Measurements from ENCODE around the gene PDZD4.

Gene PDZD4

DNA sequence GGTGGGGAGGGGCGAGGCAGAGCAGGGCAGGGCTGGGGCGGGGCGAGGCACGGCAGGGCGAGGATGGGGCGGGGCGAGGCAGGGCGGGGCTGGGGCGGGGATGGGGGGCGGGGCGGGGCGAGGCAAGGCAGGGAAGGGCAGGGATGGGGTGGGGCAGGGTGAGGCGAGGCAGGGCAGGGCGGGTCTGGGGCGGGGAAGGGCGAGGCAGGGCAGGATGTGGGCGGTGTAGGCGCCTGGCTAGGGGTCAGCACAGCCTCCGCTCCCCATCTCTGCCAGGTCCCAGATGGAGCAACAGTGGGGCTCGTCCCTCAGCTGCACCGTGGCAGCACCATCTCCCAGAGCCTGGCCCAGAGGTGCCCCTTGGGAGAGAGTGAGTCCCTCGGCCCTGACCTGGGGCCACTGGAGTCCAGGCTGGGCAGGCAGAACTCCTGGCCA is 53.7 kb downstream of the PDZD4 start:
- Histone ChIP-seq H3K36me3 (replicated peaks) (no peaks in the 10 kb centered on the region), H3K4me1 (peaks cover 4% of the 10 kb centered on the region), H3K9me3 (no peaks in the 10 kb centered on the region), H3K4me3 (no peak overlapping the region), H3K27me3 (ENCODE audit: low read depth) (no peaks in the 10 kb centered on the region)
- peak; percentile 25 to 74 for DNase-seq (ENCODE audit: low spot score in 2 of 2)
- in situ Hi-C loops (cut with MboI; ENCODE audit: low sequenced_read_pairs): no loop called here

DNA sequence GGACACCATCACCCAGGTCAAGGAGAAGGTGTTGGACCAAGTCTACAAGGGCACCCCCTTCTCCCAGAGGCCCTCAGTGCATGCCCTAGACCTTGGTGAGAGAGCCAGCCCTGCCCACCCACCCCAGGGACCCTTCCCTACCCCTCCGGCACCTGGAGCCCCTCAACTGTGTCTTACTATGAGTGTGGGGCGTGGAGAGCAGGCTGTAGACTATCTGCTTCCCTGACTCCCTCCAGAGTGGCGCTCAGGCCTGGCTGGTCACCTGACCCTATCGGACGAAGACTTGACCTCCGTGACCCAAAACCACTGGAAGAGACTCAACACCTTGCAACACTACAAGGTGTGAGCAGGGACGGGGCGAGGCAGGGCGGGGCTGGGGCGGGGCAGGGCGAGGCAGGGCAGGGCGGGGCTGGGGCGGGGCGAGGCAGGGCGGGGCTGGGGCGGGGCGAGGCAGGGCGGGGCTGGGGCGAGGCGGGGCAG is 54.2 kb downstream of the PDZD4 start:
- in situ Hi-C loops (cut with MboI; ENCODE audit: low sequenced_read_pairs): no loop called here
- no peaks in the 10 kb centered on the region for H3K27me3 ChIP-seq (ENCODE audit: low read depth)
- no peak for DNase-seq (ENCODE audit: low spot score in 2 of 2)
- no peaks in the 10 kb centered on the region for H3K9me3 ChIP-seq
- H3K4me3 ChIP-seq: no peak overlapping the region
- H3K4me1 ChIP-seq: peaks cover 4% of the 10 kb centered on the region
- no peaks in the 10 kb centered on the region for H3K36me3 ChIP-seq (replicated peaks)

DNA sequence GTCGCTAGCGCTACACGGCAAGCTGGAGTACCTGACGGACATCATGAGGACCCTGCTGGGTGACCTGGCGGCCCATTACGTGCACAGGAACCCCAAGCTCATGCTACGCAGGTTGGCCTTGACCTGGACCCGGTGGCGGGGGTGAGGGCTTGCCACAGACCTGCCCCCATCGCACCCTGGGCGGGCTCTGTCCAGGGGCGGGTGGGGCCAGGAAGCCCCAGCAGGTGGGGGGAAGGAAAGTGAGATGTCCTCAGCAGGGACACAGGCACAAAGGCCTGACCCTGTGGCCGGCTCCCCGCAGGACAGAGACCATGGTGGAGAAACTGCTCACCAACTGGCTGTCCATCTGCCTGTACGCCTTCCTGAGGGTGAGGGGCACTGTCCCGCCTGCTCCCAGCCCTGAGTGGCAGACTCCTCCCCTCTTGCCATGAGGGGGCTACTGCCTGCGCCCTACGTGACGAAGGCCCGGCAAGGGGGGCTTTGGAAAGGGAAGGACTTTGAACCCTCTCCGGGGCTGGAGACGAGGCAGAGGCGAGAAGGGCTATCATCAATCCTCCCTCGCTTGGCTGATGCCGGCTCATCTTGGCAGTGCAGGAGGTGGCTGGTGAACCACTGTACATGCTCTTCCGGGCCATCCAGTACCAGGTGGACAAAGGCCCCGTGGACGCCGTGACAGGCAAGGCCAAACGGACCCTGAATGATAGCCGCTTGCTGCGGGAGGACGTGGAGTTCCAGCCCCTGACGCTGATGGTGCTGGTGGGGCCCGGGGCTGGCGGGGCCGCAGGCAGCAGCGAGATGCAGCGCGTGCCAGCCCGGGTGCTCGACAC is 54.8 kb downstream of the PDZD4 start:
- DNase-seq (ENCODE audit: low spot score in 2 of 2): no peak
- no peaks in the 10 kb centered on the region for H3K27me3 ChIP-seq (ENCODE audit: low read depth)
- peaks cover 4% of the 10 kb centered on the region for H3K4me1 ChIP-seq
- in situ Hi-C loops (cut with MboI; ENCODE audit: low sequenced_read_pairs): no loop called here
- H3K36me3 ChIP-seq (replicated peaks): no peaks in the 10 kb centered on the region
- no peaks in the 10 kb centered on the region for H3K9me3 ChIP-seq
- H3K4me3 ChIP-seq: no peak overlapping the region

DNA sequence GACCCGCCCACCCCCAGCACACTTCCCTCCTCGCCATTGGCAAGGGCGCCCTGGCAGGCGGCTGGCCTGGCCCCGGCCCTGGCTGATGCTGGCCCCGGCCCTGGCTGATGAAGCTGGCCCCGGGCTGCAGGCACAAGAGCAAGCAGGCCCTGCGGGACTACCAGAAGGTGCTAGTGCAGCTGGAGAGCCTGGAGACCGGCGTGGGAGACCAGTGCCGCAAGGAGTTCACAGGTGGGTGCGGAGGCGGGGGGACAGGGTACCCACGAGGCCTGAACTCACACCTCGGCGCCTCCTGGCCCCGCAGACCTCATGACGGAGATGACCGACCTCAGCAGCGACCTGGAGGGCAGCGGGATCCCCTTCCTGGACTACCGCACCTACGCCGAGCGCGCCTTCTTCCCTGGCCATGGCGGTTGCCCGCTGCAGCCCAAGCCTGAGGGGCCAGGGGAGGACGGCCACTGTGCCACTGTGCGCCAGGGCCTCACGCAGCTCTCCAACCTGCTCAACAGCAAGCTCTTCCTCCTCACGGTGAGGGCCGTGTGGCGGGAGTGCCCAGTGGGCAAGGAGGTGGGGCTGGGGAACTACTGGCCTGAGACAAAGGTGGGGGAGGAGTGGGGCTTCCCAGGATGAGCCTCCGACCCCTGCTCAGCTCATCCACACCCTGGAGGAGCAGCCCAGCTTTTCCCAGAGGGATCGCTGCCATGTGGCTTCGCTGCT is 55.6 kb downstream of the PDZD4 start:
- Histone ChIP-seq H3K4me1 (peaks cover 4% of the 10 kb centered on the region), H3K4me3 (no peak overlapping the region), H3K27me3 (ENCODE audit: low read depth) (no peaks in the 10 kb centered on the region), H3K9me3 (no peaks in the 10 kb centered on the region), H3K36me3 (replicated peaks) (no peaks in the 10 kb centered on the region)
- no peak for DNase-seq (ENCODE audit: low spot score in 2 of 2)
- in situ Hi-C loops (cut with MboI; ENCODE audit: low sequenced_read_pairs): no loop called here

DNA sequence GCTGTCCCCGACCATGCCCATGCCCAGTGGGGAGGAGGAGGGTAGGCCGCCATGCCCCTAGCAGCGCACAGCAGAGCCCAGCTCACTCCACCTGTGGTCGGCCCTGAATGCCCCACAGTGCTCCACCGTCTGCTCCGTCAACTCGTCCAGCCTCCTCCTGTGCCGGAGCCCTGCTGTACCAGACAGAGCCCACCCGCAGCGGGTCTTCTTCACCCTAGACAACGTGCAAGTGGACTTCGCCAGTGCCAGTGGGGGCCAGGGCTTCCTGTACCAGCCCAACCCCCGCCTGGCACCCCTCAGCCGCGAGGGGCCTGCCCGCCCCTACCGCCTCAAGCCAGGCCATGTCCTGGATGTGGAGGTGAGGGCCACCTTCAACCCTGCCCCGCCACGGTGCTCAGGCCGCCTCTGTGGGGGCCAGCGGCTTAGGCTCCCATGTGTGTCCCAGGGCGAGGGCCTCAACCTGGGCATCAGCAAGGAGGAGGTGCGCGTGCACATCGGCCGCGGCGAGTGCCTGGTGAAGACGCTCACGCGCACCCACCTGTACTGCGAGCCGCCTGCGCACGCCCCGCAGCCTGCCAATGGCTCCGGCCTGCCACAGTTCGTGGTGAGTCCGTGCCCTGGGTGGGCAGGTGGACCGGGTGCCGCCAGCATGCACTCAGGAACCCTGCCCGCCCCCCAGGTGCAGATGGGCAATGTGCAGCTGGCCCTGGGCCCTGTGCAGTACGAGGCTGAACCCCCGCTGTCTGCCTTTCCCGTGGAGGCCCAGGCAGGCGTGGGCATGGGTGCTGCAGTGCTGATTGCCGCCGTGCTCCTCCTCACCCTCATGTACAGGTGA is 56.4 kb downstream of the PDZD4 start:
- H3K4me1 ChIP-seq: peaks cover 4% of the 10 kb centered on the region
- no peak for DNase-seq (ENCODE audit: low spot score in 2 of 2)
- in situ Hi-C loops (cut with MboI; ENCODE audit: low sequenced_read_pairs): no loop called here
- no peaks in the 10 kb centered on the region for H3K36me3 ChIP-seq (replicated peaks)
- H3K4me3 ChIP-seq: no peak overlapping the region
- no peaks in the 10 kb centered on the region for H3K9me3 ChIP-seq
- no peaks in the 10 kb centered on the region for H3K27me3 ChIP-seq (ENCODE audit: low read depth)

DNA sequence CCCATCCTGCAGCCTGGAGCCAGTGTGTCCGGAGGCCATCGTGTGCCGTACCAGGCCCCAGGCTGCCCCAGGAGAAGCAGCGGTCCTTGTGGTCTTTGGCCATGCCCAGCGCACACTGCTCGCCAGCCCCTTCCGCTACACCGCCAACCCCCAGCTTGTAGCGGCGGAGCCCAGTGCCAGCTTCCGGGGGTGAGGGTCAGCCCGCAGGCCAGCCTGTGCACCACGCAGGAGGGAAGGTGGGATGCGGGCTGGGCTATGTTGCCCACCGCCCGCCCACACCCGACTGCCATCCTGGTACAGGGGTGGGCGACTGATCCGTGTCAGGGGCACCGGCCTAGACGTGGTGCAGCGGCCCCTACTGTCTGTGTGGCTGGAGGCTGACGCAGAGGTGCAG is 57.1 kb downstream of the PDZD4 start:
- no peak for DNase-seq (ENCODE audit: low spot score in 2 of 2)
- H3K27me3 ChIP-seq (ENCODE audit: low read depth): no peaks in the 10 kb centered on the region
- no peaks in the 10 kb centered on the region for H3K36me3 ChIP-seq (replicated peaks)
- H3K9me3 ChIP-seq: no peaks in the 10 kb centered on the region
- H3K4me1 ChIP-seq: peaks cover 4% of the 10 kb centered on the region
- H3K4me3 ChIP-seq: no peak overlapping the region
- in situ Hi-C loops (cut with MboI; ENCODE audit: low sequenced_read_pairs): no loop called here

DNA sequence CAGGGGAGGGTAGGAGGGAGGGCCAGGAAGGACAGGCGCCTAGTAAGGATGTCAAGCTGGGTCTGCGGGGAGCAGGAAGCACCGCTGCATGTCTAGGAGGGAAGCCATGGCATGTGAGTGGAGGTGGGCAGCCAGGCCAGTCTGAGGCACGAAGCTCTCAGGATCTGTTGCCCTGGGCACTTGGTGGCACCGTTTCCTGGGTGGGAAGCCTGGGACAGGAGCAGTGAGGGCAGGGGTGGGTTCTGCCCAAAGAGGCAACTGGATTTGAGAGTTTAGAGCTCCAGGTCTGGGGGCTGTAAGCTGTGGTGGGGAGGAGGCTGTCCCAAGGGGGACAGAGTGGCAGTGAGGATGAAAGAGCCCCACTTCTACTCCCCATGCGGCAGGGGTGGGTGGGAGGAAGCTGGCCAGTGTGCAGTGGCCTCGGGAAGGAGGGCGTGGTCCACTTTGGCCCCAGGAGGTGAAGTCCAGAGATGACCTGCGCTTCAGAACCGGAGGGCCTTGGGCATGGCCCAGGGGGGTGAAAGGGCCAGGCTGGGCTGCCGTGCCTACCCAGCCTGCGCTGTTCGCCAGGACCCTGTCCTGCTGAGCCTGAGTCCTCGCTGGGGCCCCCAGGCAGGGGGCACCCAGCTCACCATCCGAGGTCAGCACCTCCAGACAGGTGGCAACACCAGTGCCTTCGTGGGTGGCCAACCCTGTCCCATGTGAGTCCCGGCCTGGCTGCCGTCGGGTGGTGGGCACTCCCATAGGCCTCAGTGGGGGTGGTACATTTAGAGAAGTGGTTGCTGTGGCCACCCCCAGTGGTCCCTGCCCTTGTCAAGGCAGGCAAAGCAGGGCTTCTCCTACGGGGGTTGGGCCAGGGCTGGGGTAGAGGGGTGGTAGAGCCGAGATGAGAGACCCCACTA is 57.8 kb downstream of the PDZD4 start:
- no peak overlapping the region for H3K4me3 ChIP-seq
- no peaks in the 10 kb centered on the region for H3K36me3 ChIP-seq (replicated peaks)
- in situ Hi-C loops (cut with MboI; ENCODE audit: low sequenced_read_pairs): no loop called here
- H3K4me1 ChIP-seq: peaks cover 4% of the 10 kb centered on the region
- no peaks in the 10 kb centered on the region for H3K27me3 ChIP-seq (ENCODE audit: low read depth)
- DNase-seq (ENCODE audit: low spot score in 2 of 2): peak in 1 of 2 experiments; percentile 8
- no peaks in the 10 kb centered on the region for H3K9me3 ChIP-seq

DNA sequence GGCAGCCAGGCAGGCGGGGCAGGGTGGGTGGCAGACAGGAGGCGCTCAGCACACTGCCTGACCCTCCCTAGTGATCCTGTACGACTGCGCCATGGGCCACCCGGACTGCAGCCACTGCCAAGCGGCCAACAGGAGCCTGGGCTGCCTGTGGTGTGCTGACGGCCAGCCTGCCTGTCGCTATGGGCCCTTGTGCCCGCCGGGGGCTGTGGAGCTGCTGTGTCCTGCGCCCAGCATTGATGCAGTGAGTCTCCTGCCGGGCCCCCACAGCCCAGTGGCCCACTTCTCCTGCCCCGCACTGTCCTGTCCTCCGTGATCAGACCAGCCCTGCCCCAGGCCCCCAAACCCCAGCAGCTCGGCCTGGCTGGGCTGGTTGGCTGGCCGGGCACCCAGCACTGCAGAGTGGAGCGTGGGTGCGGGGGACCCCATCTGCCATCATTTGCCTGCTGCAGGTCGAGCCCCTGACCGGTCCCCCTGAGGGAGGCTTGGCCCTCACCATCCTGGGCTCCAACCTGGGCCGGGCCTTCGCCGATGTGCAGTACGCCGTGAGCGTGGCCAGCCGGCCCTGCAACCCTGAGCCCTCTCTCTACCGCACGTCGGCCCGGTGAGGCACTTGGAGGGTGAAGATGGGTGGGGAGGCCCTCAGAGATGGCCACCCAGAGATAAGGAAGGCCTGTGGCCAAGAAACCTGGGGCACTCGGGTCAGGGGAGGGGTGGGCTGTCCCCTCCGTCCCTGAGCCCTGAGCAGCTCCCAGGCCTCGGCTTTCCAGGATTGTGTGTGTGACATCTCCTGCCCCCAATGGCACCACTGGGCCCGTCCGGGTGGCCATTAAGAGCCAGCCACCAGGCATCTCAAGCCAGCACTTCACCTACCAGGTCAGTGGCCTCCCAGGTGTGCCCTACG is 58.7 kb downstream of the PDZD4 start:
- no peaks in the 10 kb centered on the region for H3K9me3 ChIP-seq
- H3K4me1 ChIP-seq: peaks cover under 1% of the 10 kb centered on the region
- H3K36me3 ChIP-seq (replicated peaks): no peaks in the 10 kb centered on the region
- peak in 1 of 2 experiments; percentile 7 for DNase-seq (ENCODE audit: low spot score in 2 of 2)
- in situ Hi-C loops (cut with MboI; ENCODE audit: low sequenced_read_pairs): no loop called here
- H3K4me3 ChIP-seq: no peak overlapping the region
- H3K27me3 ChIP-seq (ENCODE audit: low read depth): no peaks in the 10 kb centered on the region

DNA sequence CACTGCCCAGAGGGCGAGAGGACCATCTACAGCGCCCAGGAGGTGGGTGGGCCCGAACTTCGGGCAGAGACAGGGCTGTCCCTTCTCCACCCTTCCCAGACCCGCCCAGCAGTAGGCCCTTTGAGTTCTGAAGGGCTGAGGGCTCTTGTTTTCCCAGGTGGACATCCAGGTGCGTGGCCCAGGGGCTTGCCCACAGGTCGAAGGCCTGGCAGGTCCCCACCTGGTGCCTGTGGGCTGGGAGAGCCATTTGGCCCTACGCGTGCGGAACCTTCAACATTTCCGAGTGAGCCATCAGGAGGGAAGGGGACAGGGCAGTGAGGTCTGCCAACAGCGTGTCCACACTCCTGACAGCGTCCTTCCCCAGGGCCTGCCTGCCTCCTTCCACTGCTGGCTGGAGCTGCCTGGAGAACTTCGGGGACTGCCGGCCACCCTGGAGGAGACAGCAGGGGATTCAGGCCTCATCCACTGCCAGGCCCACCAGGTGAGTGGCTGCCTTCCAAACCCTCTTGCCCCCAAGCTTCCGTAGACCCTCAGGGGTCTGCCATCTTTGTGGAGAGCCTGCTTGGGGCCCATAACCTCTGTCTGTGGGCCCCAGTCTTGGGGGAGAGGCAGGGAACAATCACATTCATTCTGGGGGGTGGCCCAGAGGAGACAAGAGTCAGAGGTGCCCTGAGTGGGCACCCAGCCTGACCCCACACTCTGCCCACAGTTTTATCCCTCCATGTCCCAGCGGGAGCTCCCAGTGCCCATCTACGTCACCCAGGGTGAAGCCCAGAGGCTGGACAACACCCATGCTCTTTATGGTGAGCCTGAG is 59.5 kb downstream of the PDZD4 start:
- in situ Hi-C loops (cut with MboI; ENCODE audit: low sequenced_read_pairs): no loop called here
- H3K27me3 ChIP-seq (ENCODE audit: low read depth): no peaks in the 10 kb centered on the region
- no peak overlapping the region for H3K4me3 ChIP-seq
- H3K4me1 ChIP-seq: no peaks in the 10 kb centered on the region
- no peaks in the 10 kb centered on the region for H3K9me3 ChIP-seq
- H3K36me3 ChIP-seq (replicated peaks): no peaks in the 10 kb centered on the region
- no peak for DNase-seq (ENCODE audit: low spot score in 2 of 2)

DNA sequence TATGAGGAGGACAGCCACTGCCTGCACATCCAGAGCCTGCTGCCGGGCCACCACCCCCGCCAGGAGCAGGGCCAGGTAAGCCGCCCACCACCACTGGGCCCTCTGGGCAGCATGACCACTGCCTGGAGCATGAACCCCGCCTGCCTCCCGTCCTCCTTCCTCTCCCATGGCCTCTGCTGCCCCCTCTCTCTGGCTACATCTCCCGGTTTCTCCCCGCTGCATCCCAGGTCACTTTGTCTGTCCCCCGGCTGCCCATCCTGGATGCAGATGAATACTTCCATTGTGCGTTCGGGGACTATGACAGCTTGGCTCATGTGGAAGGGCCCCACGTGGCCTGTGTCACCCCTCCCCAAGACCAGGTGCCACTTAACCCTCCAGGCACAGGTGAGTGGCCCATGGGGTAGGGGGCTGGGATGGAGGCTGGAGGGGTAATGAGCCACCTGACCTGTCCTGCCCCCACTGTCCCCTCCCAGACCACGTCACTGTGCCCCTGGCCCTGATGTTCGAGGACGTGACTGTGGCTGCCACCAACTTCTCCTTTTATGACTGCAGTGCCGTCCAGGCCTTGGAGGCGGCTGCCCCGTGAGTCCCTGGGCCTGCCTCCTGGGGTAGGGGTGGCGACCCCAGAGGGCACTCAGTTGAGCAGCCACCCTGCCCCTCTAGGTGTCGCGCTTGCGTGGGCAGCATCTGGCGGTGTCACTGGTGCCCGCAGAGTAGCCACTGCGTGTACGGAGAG is 60.3 kb downstream of the PDZD4 start:
- in situ Hi-C loops (cut with MboI; ENCODE audit: low sequenced_read_pairs): no loop called here
- no peaks in the 10 kb centered on the region for H3K4me1 ChIP-seq
- peak in 1 of 2 experiments; percentile 7 for DNase-seq (ENCODE audit: low spot score in 2 of 2)

DNA sequence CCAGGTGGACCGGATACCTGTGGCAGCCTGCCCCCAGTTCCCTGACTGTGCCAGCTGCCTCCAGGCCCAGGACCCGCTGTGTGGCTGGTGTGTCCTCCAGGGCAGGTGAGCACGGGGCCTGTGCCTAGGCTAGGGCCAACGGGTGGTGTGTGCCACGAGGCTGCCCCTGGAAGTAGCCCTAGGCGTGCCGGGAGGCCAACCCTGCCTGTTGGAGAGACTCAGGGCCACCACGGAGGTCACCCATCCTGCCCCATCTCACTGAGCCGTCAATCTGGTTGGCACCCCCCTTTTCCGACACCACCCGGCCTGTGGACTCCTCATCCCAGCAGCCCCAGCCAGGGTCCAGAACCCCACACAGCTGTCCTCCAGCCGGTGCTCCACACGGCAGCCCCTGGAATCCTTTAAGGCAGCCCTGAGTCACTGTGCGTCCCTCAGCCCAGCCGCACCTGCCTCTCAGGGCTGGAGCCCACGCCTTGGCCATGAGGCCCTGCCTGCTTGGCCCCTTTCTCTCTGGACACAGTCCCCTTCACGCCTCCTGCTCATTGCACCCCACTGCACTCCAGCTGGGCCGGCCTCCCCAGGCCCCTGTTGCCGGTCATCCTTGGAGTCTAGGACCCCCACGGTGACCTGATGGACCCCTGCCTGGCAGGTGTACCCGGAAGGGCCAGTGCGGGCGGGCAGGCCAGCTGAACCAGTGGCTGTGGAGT is 61.0 kb downstream of the PDZD4 start:
- Histone ChIP-seq H3K4me1 (no peaks in the 10 kb centered on the region), H3K36me3 (replicated peaks) (no peaks in the 10 kb centered on the region), H3K4me3 (no peak overlapping the region), H3K9me3 (no peaks in the 10 kb centered on the region), H3K27me3 (ENCODE audit: low read depth) (no peaks in the 10 kb centered on the region)
- DNase-seq (ENCODE audit: low spot score in 2 of 2): peak in 1 of 2 experiments; percentile 7
- in situ Hi-C loops (cut with MboI; ENCODE audit: low sequenced_read_pairs): no loop called here

More for the DNA sequence above, 60.3 kb downstream of the PDZD4 start:
- Histone ChIP-seq H3K4me3 (no peak overlapping the region), H3K9me3 (no peaks in the 10 kb centered on the region), H3K27me3 (ENCODE audit: low read depth) (no peaks in the 10 kb centered on the region), H3K36me3 (replicated peaks) (no peaks in the 10 kb centered on the region)
